Measurements from ENCODE around the gene CASK.

Gene CASK

GRCh38 chrX:41923211-41923977, at the start of gene CASK:
Gene CASK (minus strand): TSS chrX:41923554. CDS start chrX:41922988, 566 bp downstream.
- Histone ChIP-seq H3K4me1 (no peaks in the 10 kb centered on the region), H3K9ac (no peak within 1 kb of the TSS), H3K36me3 (ENCODE audit: control insufficient read depth, insufficient read depth, low read length) (no peaks in the 10 kb centered on the region), H3K4me3 (ENCODE audit: low read depth, low read length) (peak within 1 kb of the TSS; percentile 68), H3K9me3 (ENCODE audit: control insufficient read depth, low read length) (no peaks in the 10 kb centered on the region), H3K4me2 (ENCODE audit: low read length) (peak within 1 kb of the TSS; percentile 74), H3K27ac (peak within 1 kb of the TSS; percentile 70), H3K79me2 (peaks cover 2% of the 10 kb centered on the region), H3K27me3 (ENCODE audit: control insufficient read depth, insufficient read depth, low read length) (no peaks in the 10 kb centered on the region), H2AFZ (peak within 1 kb of the TSS; percentile 72)
- TF ChIP-seq CTCF (IDR thresholded peaks at IDR 0.05) = no peak

GRCh38 chrX:41971346-41971745, 48.0 kb upstream of the CASK start:
- TF ChIP-seq CTCF (IDR thresholded peaks at IDR 0.05) = no peak
- Histone ChIP-seq H3K4me1 (no peaks in the 10 kb centered on the region), H3K4me2 (ENCODE audit: low read length) (no peak overlapping the region), H3K27ac (no peak overlapping the region), H3K36me3 (ENCODE audit: control insufficient read depth, insufficient read depth, low read length) (no peaks in the 10 kb centered on the region), H3K9me3 (ENCODE audit: control insufficient read depth, low read length) (no peaks in the 10 kb centered on the region), H3K9ac (no peak overlapping the region), H2AFZ (no peak overlapping the region), H3K79me2 (no peaks in the 10 kb centered on the region), H3K27me3 (ENCODE audit: control insufficient read depth, insufficient read depth, low read length) (no peaks in the 10 kb centered on the region), H3K4me3 (ENCODE audit: low read depth, low read length) (no peak overlapping the region)

GRCh38 chrX:41970419-41970818, 47.1 kb upstream of the CASK start:
- no peak for TF ChIP-seq CTCF (IDR thresholded peaks at IDR 0.05)
- no peak overlapping the region for H2AFZ ChIP-seq
- H3K9me3 ChIP-seq (ENCODE audit: control insufficient read depth, low read length) = no peaks in the 10 kb centered on the region
- no peak overlapping the region for H3K27ac ChIP-seq
- H3K4me1 ChIP-seq = no peaks in the 10 kb centered on the region
- H3K4me3 ChIP-seq (ENCODE audit: low read depth, low read length) = no peak overlapping the region
- H3K36me3 ChIP-seq (ENCODE audit: control insufficient read depth, insufficient read depth, low read length) = no peaks in the 10 kb centered on the region
- H3K9ac ChIP-seq = no peak overlapping the region
- H3K4me2 ChIP-seq (ENCODE audit: low read length) = no peak overlapping the region
- no peaks in the 10 kb centered on the region for H3K27me3 ChIP-seq (ENCODE audit: control insufficient read depth, insufficient read depth, low read length)
- no peaks in the 10 kb centered on the region for H3K79me2 ChIP-seq

- Histone ChIP-seq H3K27ac (no peak overlapping the region), H3K79me2 (no peaks in the 10 kb centered on the region), H3K4me2 (ENCODE audit: low read length) (no peak overlapping the region), H3K27me3 (ENCODE audit: control insufficient read depth, insufficient read depth, low read length) (no peaks in the 10 kb centered on the region), H3K4me3 (ENCODE audit: low read depth, low read length) (no peak overlapping the region), H3K4me1 (no peaks in the 10 kb centered on the region), H2AFZ (no peak overlapping the region), H3K9ac (no peak overlapping the region), H3K36me3 (ENCODE audit: control insufficient read depth, insufficient read depth, low read length) (no peaks in the 10 kb centered on the region), H3K9me3 (ENCODE audit: control insufficient read depth, low read length) (no peaks in the 10 kb centered on the region)
- TF ChIP-seq CTCF (IDR thresholded peaks at IDR 0.05) = no peak
These were observed 40.0 kb upstream of the CASK start for GRCh38 chrX:41963348-41963747.

GRCh38 chrX:41960142-41960541, 36.8 kb upstream of the CASK start:
- Histone ChIP-seq H3K27me3 (ENCODE audit: control insufficient read depth, insufficient read depth, low read length) (no peaks in the 10 kb centered on the region), H2AFZ (no peak overlapping the region), H3K27ac (no peak overlapping the region), H3K9me3 (ENCODE audit: control insufficient read depth, low read length) (no peaks in the 10 kb centered on the region), H3K9ac (no peak overlapping the region), H3K4me2 (ENCODE audit: low read length) (no peak overlapping the region), H3K4me1 (no peaks in the 10 kb centered on the region), H3K79me2 (no peaks in the 10 kb centered on the region), H3K4me3 (ENCODE audit: low read depth, low read length) (no peak overlapping the region), H3K36me3 (ENCODE audit: control insufficient read depth, insufficient read depth, low read length) (no peaks in the 10 kb centered on the region)
- TF ChIP-seq CTCF (IDR thresholded peaks at IDR 0.05) = no peak

Data from parathyroid adenoma (tissue), 2 donors.